ENCODE data around the gene CRYBA4.

The CRYBA4 gene

GRCh38 chr22:26662160-26662559 is 40.4 kb downstream of the CRYBA4 start:
- no peak for DNase-seq

- no peak for DNase-seq
Observed at GRCh38 chr22:26663374-26663923, 41.7 kb downstream of the CRYBA4 start.

- no peak for DNase-seq
Observed at GRCh38 chr22:26665813-26666231, 44.1 kb downstream of the CRYBA4 start.

- no peak for DNase-seq
Observed at GRCh38 chr22:26667140-26667539, 45.4 kb downstream of the CRYBA4 start.

DNA sequence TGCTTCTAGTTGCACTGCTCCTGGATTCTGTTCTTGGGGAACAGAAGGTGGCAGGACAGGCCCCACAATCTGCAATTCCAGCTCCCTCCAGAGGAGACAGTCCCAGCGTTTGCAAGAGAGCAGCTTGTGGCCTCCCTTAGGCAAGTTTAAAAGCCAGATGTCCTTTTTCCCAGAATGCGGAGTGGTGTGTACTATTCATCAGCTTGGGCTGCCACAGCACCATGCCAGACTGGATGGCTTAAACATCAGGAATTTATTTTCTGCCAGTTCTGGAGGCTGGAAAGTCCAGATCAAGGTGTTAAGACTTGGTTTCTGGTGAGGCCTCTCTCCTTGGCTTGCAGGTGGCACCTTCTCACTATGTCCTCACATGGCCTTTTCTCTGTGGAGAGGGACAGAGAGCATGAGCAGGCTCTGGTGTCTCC is 47.3 kb downstream of the CRYBA4 start:
- DNase-seq = no peak

DNA sequence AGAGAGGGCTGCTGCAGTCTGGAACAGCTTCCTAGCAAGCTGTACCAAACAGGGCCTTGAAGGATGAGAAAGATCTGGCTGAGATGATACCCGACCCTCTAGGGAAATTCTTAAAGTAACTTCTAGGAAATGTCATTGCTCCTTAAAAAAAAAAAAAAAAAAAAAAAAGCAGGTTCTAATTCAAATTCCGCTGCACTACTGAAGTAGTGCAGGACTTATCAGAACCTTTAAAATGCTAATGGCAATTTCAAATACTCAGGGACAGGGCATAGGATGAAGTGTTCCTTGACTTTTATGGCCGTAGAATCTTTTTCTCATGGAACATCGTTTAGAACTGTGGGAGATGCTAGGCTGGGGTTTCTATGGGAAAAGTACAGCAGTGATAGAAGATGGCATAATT is 48.7 kb downstream of the CRYBA4 start:
- DNase-seq = no peak

- peak; percentile 70 for DNase-seq
Observed at GRCh38 chr22:26671317-26672059, 49.7 kb downstream of the CRYBA4 start.

DNA sequence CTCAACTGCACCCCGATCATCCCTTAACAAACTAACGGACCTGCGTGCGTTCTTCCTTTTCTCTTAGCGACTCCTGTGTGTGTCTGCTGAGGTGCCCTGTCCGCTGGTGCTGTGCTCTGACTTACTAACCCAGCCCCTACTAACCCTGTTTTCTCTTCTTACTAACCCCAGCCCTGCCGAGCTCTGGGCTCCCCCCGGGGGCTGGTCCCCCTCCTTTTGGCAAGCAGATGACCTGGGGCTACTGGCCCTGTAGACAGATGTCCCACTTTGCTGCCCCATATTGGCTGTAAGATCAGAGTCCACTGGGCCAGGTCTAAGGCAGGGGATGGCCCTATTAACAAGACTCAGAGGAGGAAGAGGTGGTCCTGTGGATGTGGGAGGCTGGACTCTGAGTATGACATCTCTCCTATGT is 50.3 kb downstream of the CRYBA4 start:
- peak; percentile 20 for DNase-seq

DNA sequence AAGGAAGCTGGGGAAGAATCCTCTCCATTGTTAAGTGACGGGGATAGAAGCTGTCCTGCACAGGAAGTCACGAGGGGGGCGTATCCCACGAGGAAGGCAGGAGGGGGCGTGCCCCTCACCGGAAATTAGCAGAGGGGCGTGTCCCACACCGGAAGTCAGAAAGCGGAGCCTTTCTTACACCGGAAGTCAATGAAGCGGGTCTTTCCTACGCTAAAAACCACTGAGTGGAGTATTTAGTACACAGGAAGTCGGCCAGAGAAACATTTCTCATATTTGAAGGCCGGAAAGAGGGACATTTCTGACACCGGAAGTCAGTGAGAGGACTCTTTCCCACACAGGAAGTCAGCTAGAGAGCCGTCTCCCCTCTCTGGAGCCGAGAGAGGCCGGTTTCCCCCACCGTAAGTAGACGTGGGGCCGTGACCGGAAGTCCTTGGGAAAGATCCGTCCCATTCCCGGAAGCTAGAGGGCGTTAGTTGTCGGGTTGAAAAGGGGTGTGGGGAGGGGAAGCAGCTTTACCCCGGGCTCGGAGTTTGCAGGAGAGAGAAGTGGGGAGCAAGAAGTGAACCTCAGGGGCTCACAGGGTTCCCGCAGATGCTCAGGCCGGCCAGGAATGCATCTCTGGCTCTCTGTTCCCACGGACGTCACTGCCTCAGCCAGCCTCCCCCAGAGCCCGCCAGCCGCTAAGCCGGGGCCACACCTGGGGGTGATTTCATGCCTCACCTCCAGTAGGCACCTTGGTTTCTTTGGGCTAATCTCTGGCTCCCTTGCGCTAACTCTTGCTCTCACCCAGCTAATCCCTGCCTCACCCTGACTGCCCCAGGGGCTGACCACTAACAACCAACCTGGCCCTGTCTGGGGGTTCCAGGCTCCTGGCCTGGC is 51.1 kb downstream of the CRYBA4 start:
- DNase-seq = peak; percentile 91

DNA sequence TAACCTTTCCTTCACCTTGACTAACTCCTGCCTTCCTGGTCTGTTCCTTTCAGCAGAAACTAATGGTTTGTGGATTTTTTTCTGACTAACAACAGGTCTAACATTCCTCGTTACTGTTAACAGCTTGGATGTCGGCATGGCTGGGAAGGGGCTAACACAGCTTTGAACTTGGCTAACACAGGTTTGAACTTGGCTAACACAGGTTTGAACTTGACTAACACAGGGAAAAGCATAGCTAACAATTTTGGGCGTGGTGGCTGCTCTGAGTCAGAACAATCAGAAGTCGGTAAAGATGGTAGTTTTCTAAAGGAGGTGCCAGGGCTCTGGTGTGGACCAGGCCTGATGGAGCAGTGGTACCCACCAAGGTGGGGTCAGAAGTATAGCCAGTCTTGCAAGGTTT is 51.7 kb downstream of the CRYBA4 start:
- DNase-seq = no peak

DNA sequence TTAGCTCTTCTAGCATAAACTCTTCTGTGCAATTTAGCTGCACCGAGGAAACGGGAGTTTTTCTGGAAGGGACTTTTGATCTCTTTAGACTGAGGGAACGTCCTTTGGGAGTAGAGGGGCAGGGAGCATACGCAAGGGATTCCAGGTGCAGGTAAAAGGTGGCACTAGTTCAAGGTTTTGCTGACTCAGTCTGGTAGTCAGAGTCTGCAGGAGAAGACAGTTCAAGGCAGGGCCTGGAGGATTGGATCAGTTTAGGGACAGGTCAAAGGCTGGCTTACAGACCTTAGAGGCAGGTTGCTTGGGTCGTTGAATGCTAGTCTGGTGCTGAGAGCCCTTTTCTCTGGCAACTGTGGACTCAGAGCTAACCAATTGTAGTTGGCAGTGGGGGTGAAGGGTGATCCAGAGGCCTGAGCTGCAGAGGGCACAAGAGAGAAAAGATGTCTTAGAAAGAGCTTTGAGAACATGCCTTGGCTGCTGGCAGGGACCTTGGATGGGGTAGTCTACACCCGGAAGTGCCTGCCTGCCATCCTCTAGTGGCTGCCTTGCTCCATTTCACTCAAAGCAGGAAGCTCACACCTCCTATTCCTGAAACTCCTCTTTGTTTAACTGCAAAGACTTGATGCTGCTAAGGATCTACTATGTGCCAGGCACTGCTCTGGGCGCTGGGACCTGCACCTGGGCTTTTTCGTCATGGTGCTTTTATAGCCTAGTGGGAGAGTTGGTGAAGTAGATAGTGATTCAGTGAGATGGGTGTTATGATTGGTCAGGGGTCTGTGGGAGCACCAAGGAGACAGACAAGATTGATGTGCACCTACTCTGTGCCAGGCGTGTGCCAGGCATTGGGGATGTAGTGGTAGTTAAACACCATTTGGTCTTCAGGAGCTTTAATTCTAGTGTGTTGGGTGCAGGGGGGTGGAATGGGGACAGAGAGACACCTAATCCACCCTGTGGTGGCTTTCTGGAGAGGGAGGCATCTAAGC is 52.7 kb downstream of the CRYBA4 start:
- DNase-seq = no peak

- DNase-seq = no peak
Observed at GRCh38 chr22:26675687-26676268, 54.0 kb downstream of the CRYBA4 start.

DNA sequence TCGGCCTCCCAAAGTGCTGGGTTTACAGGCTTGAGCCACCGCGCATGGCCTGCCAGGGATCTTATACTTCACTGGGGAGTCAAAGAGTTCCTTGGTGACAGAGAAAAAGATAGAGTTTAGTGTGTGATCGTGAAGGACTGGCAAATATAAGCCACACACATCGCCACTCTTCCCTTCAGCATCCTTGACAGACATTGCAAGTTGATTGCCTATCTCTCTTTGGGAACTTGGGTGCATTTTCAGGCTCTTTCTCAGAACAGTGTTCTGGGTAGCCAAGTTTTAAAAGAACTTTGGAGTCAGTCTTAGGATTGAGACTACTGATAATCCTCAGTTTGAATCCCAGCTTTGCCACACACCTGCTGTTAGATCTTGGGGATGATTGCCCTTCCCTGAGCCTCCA is 55.5 kb downstream of the CRYBA4 start:
- DNase-seq = no peak

GRCh38 chr22:26679003-26679629 is 57.4 kb downstream of the CRYBA4 start:
- peak; percentile 60 for DNase-seq
